H9 (cell line): ENCODE measurements around the gene KLK2. TPM values are rescaled to one million over a fixed set of nuclear protein-coding genes. Genes with fewer than 3 reads are reported as not detected.

Source experiments
- DNase-seq: peaks from one replicate; pipeline ENCODE4 v3.0.0-alpha.2; 2017
- H2AFZ ChIP-seq: one replicate; pipeline ENCODE4 v1.6.1; 2013; ENCODE audit warnings: mild to moderate bottlenecking, low read length, control low read depth, moderate library complexity
- H2AK5ac ChIP-seq: 2 replicates; pipeline ENCODE4 v1.6.1; 2013; ENCODE audit warnings: low read length, control low read depth, mixed read lengths; ENCODE audit not compliant: insufficient read length
- H2BK120ac ChIP-seq: one replicate; pipeline ENCODE4 v1.6.1; 2013; ENCODE audit warnings: low read depth, mild to moderate bottlenecking, low read length, control low read depth, inconsistent platforms; ENCODE audit not compliant: poor library complexity, severe bottlenecking
- H2BK12ac ChIP-seq: 2 replicates; pipeline ENCODE4 v1.6.1; 2013; ENCODE audit warnings: low read length, control low read depth, mixed read lengths, low read depth; ENCODE audit not compliant: insufficient read length
- H2BK15ac ChIP-seq: 2 replicates; pipeline ENCODE4 v1.6.1; 2013; ENCODE audit warnings: low read depth, low read length, control low read depth
- H2BK20ac ChIP-seq: one replicate; pipeline ENCODE4 v1.6.1; 2013; ENCODE audit warnings: low read depth, mild to moderate bottlenecking, low read length, control low read depth, inconsistent platforms; ENCODE audit not compliant: poor library complexity, severe bottlenecking
- H2BK5ac ChIP-seq: 2 replicates; pipeline ENCODE4 v1.6.1; 2013; ENCODE audit warnings: low read length, control low read depth, mixed read lengths; ENCODE audit not compliant: insufficient read length
- H3K14ac ChIP-seq: 2 replicates; pipeline ENCODE4 v1.6.1; 2013; ENCODE audit warnings: low read length, control low read depth; ENCODE audit not compliant: insufficient read depth
- H3K18ac ChIP-seq: 2 replicates; pipeline ENCODE4 v1.6.1; 2013; ENCODE audit warnings: low read depth, mild to moderate bottlenecking, mixed read lengths, low read length, control low read depth; ENCODE audit not compliant: insufficient read length
- H3K23ac ChIP-seq: 2 replicates; pipeline ENCODE4 v1.6.1; 2013; ENCODE audit warnings: low read length, control low read depth, mixed read lengths, low read depth; ENCODE audit not compliant: insufficient read length
- H3K23me2 ChIP-seq: 2 replicates; pipeline ENCODE4 v1.6.1; 2013; ENCODE audit warnings: low read depth, mild to moderate bottlenecking, mixed read lengths, low read length, control low read depth; ENCODE audit not compliant: insufficient read length, poor library complexity, severe bottlenecking
- H3K27ac ChIP-seq: 2 replicates; pipeline ENCODE4 v1.5.1; 2013; ENCODE audit warnings: low read length, control low read depth, mixed read lengths, low read depth; ENCODE audit not compliant: insufficient read length
- H3K27me3 ChIP-seq: 2 replicates; pipeline ENCODE4 v1.6.1; 2013; ENCODE audit warnings: low read length, control low read depth, inconsistent platforms; ENCODE audit not compliant: insufficient read depth
- H3K4ac ChIP-seq: 2 replicates; pipeline ENCODE4 v1.6.1; 2013; ENCODE audit warnings: low read depth, mild to moderate bottlenecking, control low read depth, inconsistent platforms, low read length, moderate library complexity
- H3K4me1 ChIP-seq: 2 replicates; pipeline ENCODE4 v1.6.1; 2013; ENCODE audit warnings: low read length, control low read depth, inconsistent platforms; ENCODE audit not compliant: insufficient read depth
- H3K4me2 ChIP-seq: 2 replicates; pipeline ENCODE4 v1.6.1; 2013; ENCODE audit warnings: low read length, control low read depth, mixed read lengths; ENCODE audit not compliant: insufficient read length, insufficient read depth
- H3K56ac ChIP-seq: 2 replicates; pipeline ENCODE4 v1.6.1; 2013; ENCODE audit warnings: low read depth, mild to moderate bottlenecking, mixed read lengths, low read length, control low read depth; ENCODE audit not compliant: insufficient read length
- H3K79me1 ChIP-seq: 2 replicates; pipeline ENCODE4 v1.6.1; 2013; ENCODE audit warnings: low read depth, mild to moderate bottlenecking, moderate library complexity, low read length, control low read depth, inconsistent platforms; ENCODE audit not compliant: insufficient read depth, poor library complexity, severe bottlenecking
- H3K79me2 ChIP-seq: 2 replicates; pipeline ENCODE4 v1.6.1; 2013; ENCODE audit warnings: low read length, control low read depth, inconsistent platforms; ENCODE audit not compliant: insufficient read depth
- H3K9ac ChIP-seq: 2 replicates; pipeline ENCODE4 v1.6.1; 2013; ENCODE audit warnings: low read length, control low read depth, mixed read lengths; ENCODE audit not compliant: insufficient read length; ENCODE audit errors: extremely low read depth
- H3K9me3 ChIP-seq: one replicate; pipeline ENCODE4 v1.6.1; 2013; ENCODE audit warnings: low read depth, low read length, inconsistent platforms; ENCODE audit not compliant: control insufficient read depth
- H3T11ph ChIP-seq: one replicate; pipeline ENCODE4 v1.6.1; 2013; ENCODE audit warnings: mild to moderate bottlenecking, low read length, control low read depth, inconsistent platforms
- H4K20me1 ChIP-seq: one replicate; pipeline ENCODE4 v1.6.1; 2013; ENCODE audit not compliant: control insufficient read depth, insufficient read length, insufficient read depth
- H4K5ac ChIP-seq: 2 replicates; pipeline ENCODE4 v1.6.1; 2013; ENCODE audit warnings: low read depth, mild to moderate bottlenecking, mixed read lengths, low read length, control low read depth; ENCODE audit not compliant: insufficient read length
- H4K8ac ChIP-seq: replicated peaks from 2 replicates; pipeline ENCODE4 v1.6.1; 2013; ENCODE audit warnings: low read length, control low read depth, mixed read lengths, low read depth; ENCODE audit not compliant: insufficient read length
- H4K91ac ChIP-seq: 2 replicates; pipeline ENCODE4 v1.6.1; 2013; ENCODE audit warnings: low read depth, mild to moderate bottlenecking, moderate library complexity, mixed read lengths, low read length, control low read depth; ENCODE audit not compliant: insufficient read length
- H3K27ac Mint-ChIP-seq, 3 experiments: 2 replicates in 2 of 3; 3 replicates in 1 of 3; pipeline ENCODE4 v1.8.0; 2020 to 2021; ENCODE audit warnings: mixed read lengths in 3 of 3, mild to moderate bottlenecking in 1 of 3, moderate library complexity in 1 of 3
- H3K27me3 Mint-ChIP-seq: 2 replicates; pipeline ENCODE4 v1.8.0; 2021; ENCODE audit warnings: low read depth, mild to moderate bottlenecking, moderate library complexity, mixed read lengths
- H3K36me3 Mint-ChIP-seq, 3 experiments: 2 replicates in 2 of 3; 3 replicates in 1 of 3; pipeline ENCODE4 v1.8.0; 2020 to 2021; ENCODE audit warnings: low read depth in 3 of 3, mixed read lengths in 3 of 3; ENCODE audit not compliant: insufficient read depth in 1 of 3
- H3K4me1 Mint-ChIP-seq, 2 experiments: 2 replicates each; pipeline ENCODE4 v1.8.0; 2020; ENCODE audit warnings: mixed read lengths in 2 of 2
- H3K4me3 Mint-ChIP-seq, 2 experiments: 2 replicates in 1 of 2; 3 replicates in 1 of 2; pipeline ENCODE4 v1.8.0; 2020 to 2021; ENCODE audit warnings: mild to moderate bottlenecking in 2 of 2, mixed read lengths in 2 of 2, moderate library complexity in 1 of 2
- H3K9me3 Mint-ChIP-seq, 2 experiments: 2 replicates in 1 of 2; 3 replicates in 1 of 2; pipeline ENCODE4 v1.8.0; 2020; ENCODE audit warnings: mild to moderate bottlenecking in 2 of 2, mixed read lengths in 2 of 2, moderate library complexity in 1 of 2
- WGBS: extraction: QIAGEN DNeasy Blood & Tissue Kit; methylation state at CpG from one replicate; pipeline ENCODE4 v1.1.7; 2013; ENCODE audit warnings: missing lambda C conversion rate, low lambda C conversion rate, mixed read lengths; ENCODE audit not compliant: insufficient read length; ENCODE audit errors: extremely low coverage; 5-methylcytosine and 5-hydroxymethylcytosine counted together
- total RNA-seq: library from RNA; stranded (reverse); gene quantifications from 2 replicates; pipeline ENCODE4 v1.2.1, GENCODE V29; 2021
- TF ChIP-seq, protein P1 (sequence below): fragments of 200-600 bp; sonication (generic); conservative IDR thresholded peaks from 3 replicates; pipeline ENCODE4 v1.8.0; 2021; ENCODE audit warnings: antibody characterized with exemption, mild to moderate bottlenecking

KLK2 gene
- total RNA-seq, 1 experiment from 2014 or later, result not detected

DNA sequence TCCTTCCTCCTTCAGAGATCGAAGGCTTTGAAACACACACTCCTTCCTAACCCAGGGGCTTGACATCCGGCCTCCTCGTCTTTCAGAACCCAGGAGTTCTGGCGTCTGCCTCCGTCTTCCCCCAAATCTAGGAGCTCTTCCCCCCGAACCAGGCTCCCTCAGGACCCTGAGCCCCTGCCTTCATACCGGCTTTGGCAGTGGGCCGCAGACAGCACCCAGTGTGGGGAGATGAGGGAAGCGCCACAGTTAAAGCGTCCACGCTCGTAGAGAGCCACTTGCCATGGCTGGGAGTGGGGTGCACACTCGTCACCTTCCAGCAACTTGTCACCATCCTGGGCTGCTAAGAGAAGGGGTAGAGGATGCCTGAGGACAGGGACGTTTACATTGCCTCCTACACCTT, 45.8 kb upstream of the KLK2 start:
- H2BK20ac ChIP-seq, result no peak overlapping the region
- no peak for DNase-seq
- H2BK5ac ChIP-seq, result no peak overlapping the region
- no peak overlapping the region for H3K4me2 ChIP-seq
- no peak overlapping the region for H3K18ac ChIP-seq
- Mint-ChIP-seq H3K4me3 (no peak overlapping the region), H3K27me3 (peaks cover 65% of the 10 kb centered on the region), H3K36me3 (no peaks in the 10 kb centered on the region), H3K9me3 (peaks cover 0 to 3% of the 10 kb centered on the region in 2 experiments; a peak in 1 of 5 replicates), H3K27ac (peak overlapping the region in 1 of 3 experiments; percentile 83; a peak in 1 of 7 replicates), H3K4me1 (peaks cover 0 to 8% of the 10 kb centered on the region in 2 experiments; a peak in 1 of 4 replicates)
- no peak overlapping the region for H3K9ac ChIP-seq
- no peaks in the 10 kb centered on the region; the same call in 1 of the 2 replicates for H3K4me1 ChIP-seq
- no peak overlapping the region for H3K4ac ChIP-seq
- no peak overlapping the region for H2AK5ac ChIP-seq
- no peak overlapping the region for H3K56ac ChIP-seq
- H2BK15ac ChIP-seq, result no peak overlapping the region
- H2BK12ac ChIP-seq, result no peak overlapping the region
- H3K27me3 ChIP-seq, result no peaks in the 10 kb centered on the region; the same call in none of the 2 replicates
- no peak overlapping the region for H3K14ac ChIP-seq
- H3K79me1 ChIP-seq, result no peaks in the 10 kb centered on the region
- H4K91ac ChIP-seq, result no peak overlapping the region
- H3K23me2 ChIP-seq, result no peaks in the 10 kb centered on the region
- no peak overlapping the region for H4K5ac ChIP-seq
- H2BK120ac ChIP-seq, result no peak overlapping the region
- H3K27ac ChIP-seq, result no peak overlapping the region
- no peak overlapping the region for H2AFZ ChIP-seq
- no CpG with 5 or more reads among the region's 14 CpGs for WGBS
- H3T11ph ChIP-seq, result no peak overlapping the region
- H3K9me3 ChIP-seq, result no peaks in the 10 kb centered on the region
- TF ChIP-seq, protein P1, sequence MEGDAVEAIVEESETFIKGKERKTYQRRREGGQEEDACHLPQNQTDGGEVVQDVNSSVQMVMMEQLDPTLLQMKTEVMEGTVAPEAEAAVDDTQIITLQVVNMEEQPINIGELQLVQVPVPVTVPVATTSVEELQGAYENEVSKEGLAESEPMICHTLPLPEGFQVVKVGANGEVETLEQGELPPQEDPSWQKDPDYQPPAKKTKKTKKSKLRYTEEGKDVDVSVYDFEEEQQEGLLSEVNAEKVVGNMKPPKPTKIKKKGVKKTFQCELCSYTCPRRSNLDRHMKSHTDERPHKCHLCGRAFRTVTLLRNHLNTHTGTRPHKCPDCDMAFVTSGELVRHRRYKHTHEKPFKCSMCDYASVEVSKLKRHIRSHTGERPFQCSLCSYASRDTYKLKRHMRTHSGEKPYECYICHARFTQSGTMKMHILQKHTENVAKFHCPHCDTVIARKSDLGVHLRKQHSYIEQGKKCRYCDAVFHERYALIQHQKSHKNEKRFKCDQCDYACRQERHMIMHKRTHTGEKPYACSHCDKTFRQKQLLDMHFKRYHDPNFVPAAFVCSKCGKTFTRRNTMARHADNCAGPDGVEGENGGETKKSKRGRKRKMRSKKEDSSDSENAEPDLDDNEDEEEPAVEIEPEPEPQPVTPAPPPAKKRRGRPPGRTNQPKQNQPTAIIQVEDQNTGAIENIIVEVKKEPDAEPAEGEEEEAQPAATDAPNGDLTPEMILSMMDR, result no peak
- H3K79me2 ChIP-seq, result no peaks in the 10 kb centered on the region
- H3K23ac ChIP-seq, result no peak overlapping the region
- no peaks in the 10 kb centered on the region for H4K20me1 ChIP-seq
- H4K8ac ChIP-seq, result no peak overlapping the region
